ENCODE results near the gene WEE2.

Gene WEE2

GRCh38 chr7:141699860-141700259 is 8.3 kb upstream of the WEE2 start:
- Histone ChIP-seq H3K36me3 (ENCODE audit: insufficient read depth, low read length) (no peaks in the 10 kb centered on the region), H3K4me1 (ENCODE audit: insufficient read depth, low read length) (peaks cover 14% of the 10 kb centered on the region), H3K9ac (ENCODE audit: low read depth, low read length) (no peak overlapping the region), H3K9me3 (ENCODE audit: control insufficient read depth, insufficient read depth, low read length) (no peaks in the 10 kb centered on the region)

GRCh38 chr7:141700296-141700847 is 7.8 kb upstream of the WEE2 start:
- H3K4me1 ChIP-seq (ENCODE audit: insufficient read depth, low read length): peaks cover 14% of the 10 kb centered on the region

GRCh38 chr7:141700848-141701371 is 7.2 kb upstream of the WEE2 start:
- Histone ChIP-seq H3K9me3 (ENCODE audit: control insufficient read depth, insufficient read depth, low read length) (no peaks in the 10 kb centered on the region), H3K36me3 (ENCODE audit: insufficient read depth, low read length) (no peaks in the 10 kb centered on the region), H3K4me1 (ENCODE audit: insufficient read depth, low read length) (peaks cover 14% of the 10 kb centered on the region), H3K9ac (ENCODE audit: low read depth, low read length) (peak overlapping the region; percentile 57; the same call in 1 of the 2 replicates)

More at GRCh38 chr7:141700296-141700847, 7.8 kb upstream of the WEE2 start:
- Histone ChIP-seq H3K9me3 (ENCODE audit: control insufficient read depth, insufficient read depth, low read length) (no peaks in the 10 kb centered on the region), H3K9ac (ENCODE audit: low read depth, low read length) (peak overlapping the region; percentile 57; the same call in 1 of the 2 replicates), H3K36me3 (ENCODE audit: insufficient read depth, low read length) (no peaks in the 10 kb centered on the region)

- no peaks in the 10 kb centered on the region for H3K9me3 ChIP-seq (ENCODE audit: control insufficient read depth, insufficient read depth, low read length)
- peaks cover 14% of the 10 kb centered on the region for H3K4me1 ChIP-seq (ENCODE audit: insufficient read depth, low read length)
- H3K36me3 ChIP-seq (ENCODE audit: insufficient read depth, low read length): no peaks in the 10 kb centered on the region
- peak overlapping the region; percentile 59 for H3K9ac ChIP-seq (ENCODE audit: low read depth, low read length)
These were observed 6.6 kb upstream of the WEE2 start for GRCh38 chr7:141701489-141702046.

GRCh38 chr7:141702047-141702567 is 6.0 kb upstream of the WEE2 start, which contains the start of gene DENND11:
Gene DENND11, minus strand, starts transcription at chr7:141702166. Its CDS starts 13 bp downstream, at chr7:141702153.
- H3K4me1 ChIP-seq (ENCODE audit: insufficient read depth, low read length): peaks cover 14% of the 10 kb centered on the region
- peak within 1 kb of the TSS; percentile 59 for H3K9ac ChIP-seq (ENCODE audit: low read depth, low read length)
- H3K36me3 ChIP-seq (ENCODE audit: insufficient read depth, low read length): no peaks in the 10 kb centered on the region
- no peaks in the 10 kb centered on the region for H3K9me3 ChIP-seq (ENCODE audit: control insufficient read depth, insufficient read depth, low read length)

- peaks cover 14% of the 10 kb centered on the region for H3K4me1 ChIP-seq (ENCODE audit: insufficient read depth, low read length)
- no peak overlapping the region for H3K9ac ChIP-seq (ENCODE audit: low read depth, low read length)
- no peaks in the 10 kb centered on the region for H3K36me3 ChIP-seq (ENCODE audit: insufficient read depth, low read length)
- no peaks in the 10 kb centered on the region for H3K9me3 ChIP-seq (ENCODE audit: control insufficient read depth, insufficient read depth, low read length)
These were observed 5.3 kb upstream of the WEE2 start for GRCh38 chr7:141702892-141703291.

- Histone ChIP-seq H3K4me1 (ENCODE audit: insufficient read depth, low read length) (peaks cover 14% of the 10 kb centered on the region), H3K36me3 (ENCODE audit: insufficient read depth, low read length) (no peaks in the 10 kb centered on the region), H3K9ac (ENCODE audit: low read depth, low read length) (no peak overlapping the region), H3K9me3 (ENCODE audit: control insufficient read depth, insufficient read depth, low read length) (no peaks in the 10 kb centered on the region)
These were observed 4.0 kb upstream of the WEE2 start for GRCh38 chr7:141704112-141704511.

- Histone ChIP-seq H3K4me1 (ENCODE audit: insufficient read depth, low read length) (peaks cover 13% of the 10 kb centered on the region), H3K9me3 (ENCODE audit: control insufficient read depth, insufficient read depth, low read length) (no peaks in the 10 kb centered on the region)
These were observed 3.4 kb upstream of the WEE2 start for GRCh38 chr7:141704741-141705140.

GRCh38 chr7:141706239-141707064 is 1.7 kb upstream of the WEE2 start:
- H3K4me1 ChIP-seq (ENCODE audit: insufficient read depth, low read length): peaks cover 17% of the 10 kb centered on the region
- no peaks in the 10 kb centered on the region for H3K9me3 ChIP-seq (ENCODE audit: control insufficient read depth, insufficient read depth, low read length)
- no peak overlapping the region for H3K9ac ChIP-seq (ENCODE audit: low read depth, low read length)
- H3K36me3 ChIP-seq (ENCODE audit: insufficient read depth, low read length): no peaks in the 10 kb centered on the region

More at GRCh38 chr7:141704741-141705140, 3.4 kb upstream of the WEE2 start:
- Histone ChIP-seq H3K9ac (ENCODE audit: low read depth, low read length) (no peak overlapping the region), H3K36me3 (ENCODE audit: insufficient read depth, low read length) (no peaks in the 10 kb centered on the region)

- H3K9ac ChIP-seq (ENCODE audit: low read depth, low read length): no peak overlapping the region
- H3K36me3 ChIP-seq (ENCODE audit: insufficient read depth, low read length): no peaks in the 10 kb centered on the region
- H3K4me1 ChIP-seq (ENCODE audit: insufficient read depth, low read length): peaks cover 14% of the 10 kb centered on the region
- H3K9me3 ChIP-seq (ENCODE audit: control insufficient read depth, insufficient read depth, low read length): no peaks in the 10 kb centered on the region
These were observed 1.2 kb downstream of the WEE2 start for GRCh38 chr7:141709318-141709717.

GRCh38 chr7:141709749-141710148 is 1.6 kb downstream of the WEE2 start:
- Histone ChIP-seq H3K9ac (ENCODE audit: low read depth, low read length) (no peak overlapping the region), H3K36me3 (ENCODE audit: insufficient read depth, low read length) (no peaks in the 10 kb centered on the region), H3K9me3 (ENCODE audit: control insufficient read depth, insufficient read depth, low read length) (no peaks in the 10 kb centered on the region), H3K4me1 (ENCODE audit: insufficient read depth, low read length) (peaks cover 9% of the 10 kb centered on the region; the same call in 1 of the 2 replicates)

- H3K36me3 ChIP-seq (ENCODE audit: insufficient read depth, low read length): no peaks in the 10 kb centered on the region
- peaks cover 8% of the 10 kb centered on the region; the same call in 1 of the 2 replicates for H3K4me1 ChIP-seq (ENCODE audit: insufficient read depth, low read length)
- H3K9ac ChIP-seq (ENCODE audit: low read depth, low read length): no peak overlapping the region
- no peaks in the 10 kb centered on the region for H3K9me3 ChIP-seq (ENCODE audit: control insufficient read depth, insufficient read depth, low read length)
These were observed 2.1 kb downstream of the WEE2 start for GRCh38 chr7:141710301-141710700.

- no peaks in the 10 kb centered on the region for H3K36me3 ChIP-seq (ENCODE audit: insufficient read depth, low read length)
- H3K4me1 ChIP-seq (ENCODE audit: insufficient read depth, low read length): peaks cover 8% of the 10 kb centered on the region; the same call in 1 of the 2 replicates
- H3K9ac ChIP-seq (ENCODE audit: low read depth, low read length): no peak overlapping the region
- no peaks in the 10 kb centered on the region for H3K9me3 ChIP-seq (ENCODE audit: control insufficient read depth, insufficient read depth, low read length)
These were observed 4.6 kb downstream of the WEE2 start for GRCh38 chr7:141712603-141713255.

GRCh38 chr7:141713890-141714289 is 5.7 kb downstream of the WEE2 start:
- peaks cover 8% of the 10 kb centered on the region; the same call in 1 of the 2 replicates for H3K4me1 ChIP-seq (ENCODE audit: insufficient read depth, low read length)
- H3K36me3 ChIP-seq (ENCODE audit: insufficient read depth, low read length): no peaks in the 10 kb centered on the region
- H3K9ac ChIP-seq (ENCODE audit: low read depth, low read length): no peak overlapping the region
- H3K9me3 ChIP-seq (ENCODE audit: control insufficient read depth, insufficient read depth, low read length): no peaks in the 10 kb centered on the region
